HG03066 (cell line): ENCODE data around the gene SLFN12L.
"Not testable (repeated sequence)": the region's sequence is repeated elsewhere in the genome, so short reads cannot be mapped to it uniquely, and the experiment has no call there.

Experiments used
- ATAC-seq: cut with Tn5 transposase; IDR thresholded peaks from one replicate; pipeline ENCODE4 v1.9.1; 2021; ENCODE audit warnings: low read depth; ENCODE audit not compliant: unreplicated experiment

Gene SLFN12L

GRCh38 chr17:35498448-35499178 is 38.9 kb downstream of the SLFN12L start:
- ATAC-seq, result no peak

- ATAC-seq, result no peak
Measured at GRCh38 chr17:35496451-35497290, 40.8 kb downstream of the SLFN12L start.

- ATAC-seq, result no peak
Measured at GRCh38 chr17:35493040-35493439, 44.4 kb downstream of the SLFN12L start.

GRCh38 chr17:35491417-35491816 is 46.1 kb downstream of the SLFN12L start:
- no peak for ATAC-seq

GRCh38 chr17:35489944-35490343 is 47.5 kb downstream of the SLFN12L start:
- no peak for ATAC-seq

- no peak for ATAC-seq
Measured at GRCh38 chr17:35488991-35489390, 48.5 kb downstream of the SLFN12L start.

- peak; percentile 73 for ATAC-seq
Measured at GRCh38 chr17:35486920-35487732, 50.4 kb downstream of the SLFN12L start.

GRCh38 chr17:35479271-35479670 is 58.2 kb downstream of the SLFN12L start:
- no peak for ATAC-seq

- no peak for ATAC-seq
Measured at GRCh38 chr17:35477248-35477647, 60.2 kb downstream of the SLFN12L start.

- ATAC-seq, result no peak
Measured at GRCh38 chr17:35476283-35476820, 61.1 kb downstream of the SLFN12L start.

- no peak for ATAC-seq
Measured at GRCh38 chr17:35468475-35468874, 69.0 kb downstream of the SLFN12L start.

GRCh38 chr17:35467824-35468223 is 69.7 kb downstream of the SLFN12L start:
- no peak for ATAC-seq

- no peak for ATAC-seq
Measured at GRCh38 chr17:35460354-35460851, 77.1 kb downstream of the SLFN12L start.

- ATAC-seq, result not testable (repeated sequence)
Measured at GRCh38 chr17:35454035-35454434, 83.4 kb downstream of the SLFN12L start.

GRCh38 chr17:35453171-35453570 is 84.3 kb downstream of the SLFN12L start:
- no peak for ATAC-seq

- ATAC-seq, result no peak
Measured at GRCh38 chr17:35449371-35449931, 88.0 kb downstream of the SLFN12L start.

GRCh38 chr17:35448899-35449227 is 88.6 kb downstream of the SLFN12L start:
- ATAC-seq, result no peak

GRCh38 chr17:35448214-35448898 is 89.1 kb downstream of the SLFN12L start, which contains the start of gene SLFN13:
Gene SLFN13, minus strand, starts transcription at chr17:35448766. Its CDS starts 3,086 bp downstream, at chr17:35445680.
- ATAC-seq, result peak; percentile 69

- ATAC-seq, result no peak
Measured at GRCh38 chr17:35447499-35447898, 90.0 kb downstream of the SLFN12L start.

GRCh38 chr17:35438433-35438832 is 99.0 kb downstream of the SLFN12L start:
- no peak for ATAC-seq
